Osteocyte (in vitro differentiated cells): Measurements from ENCODE around the gene UBE2L5. TPM values are rescaled to one million over a fixed set of nuclear protein-coding genes. Genes with fewer than 3 reads are reported as not detected.

ENCODE experiments used
- DNase-seq: peaks from one replicate; pipeline ENCODE4 v3.0.0; 2021; ENCODE audit warnings: mixed read lengths; ENCODE audit not compliant: unreplicated experiment; ENCODE audit errors: extremely low spot score
- H3K27ac Mint-ChIP-seq: one replicate; pipeline ENCODE4 v1.8.0; 2021; ENCODE audit warnings: mild to moderate bottlenecking, mixed read lengths; ENCODE audit not compliant: unreplicated experiment
- H3K27me3 Mint-ChIP-seq: one replicate; pipeline ENCODE4 v1.8.0; 2021; ENCODE audit warnings: mixed read lengths; ENCODE audit not compliant: unreplicated experiment
- H3K36me3 Mint-ChIP-seq: one replicate; pipeline ENCODE4 v1.8.0; 2021; ENCODE audit warnings: mixed read lengths; ENCODE audit not compliant: unreplicated experiment
- H3K4me1 Mint-ChIP-seq: one replicate; pipeline ENCODE4 v1.8.0; 2021; ENCODE audit warnings: mixed read lengths; ENCODE audit not compliant: unreplicated experiment
- H3K4me3 Mint-ChIP-seq: one replicate; pipeline ENCODE4 v1.8.0; 2021; ENCODE audit warnings: mild to moderate bottlenecking, moderate library complexity, mixed read lengths; ENCODE audit not compliant: unreplicated experiment
- H3K9me3 Mint-ChIP-seq: one replicate; pipeline ENCODE4 v1.8.0; 2021; ENCODE audit warnings: mixed read lengths; ENCODE audit not compliant: unreplicated experiment
- CTCF ChIP-seq: fragments of 200-600 bp; sonication (generic); IDR thresholded peaks from 2 replicates; pipeline ENCODE4 v1.5.0; 2021; ENCODE audit warnings: antibody characterized with exemption, mild to moderate bottlenecking, moderate library complexity
- total RNA-seq: library from RNA; stranded (reverse); gene quantifications from 2 replicates; pipeline ENCODE4 v1.2.1, GENCODE V29; 2021

UBE2L5 gene
- total RNA-seq, 1 donor from 2014 or later: not detected

DNA sequence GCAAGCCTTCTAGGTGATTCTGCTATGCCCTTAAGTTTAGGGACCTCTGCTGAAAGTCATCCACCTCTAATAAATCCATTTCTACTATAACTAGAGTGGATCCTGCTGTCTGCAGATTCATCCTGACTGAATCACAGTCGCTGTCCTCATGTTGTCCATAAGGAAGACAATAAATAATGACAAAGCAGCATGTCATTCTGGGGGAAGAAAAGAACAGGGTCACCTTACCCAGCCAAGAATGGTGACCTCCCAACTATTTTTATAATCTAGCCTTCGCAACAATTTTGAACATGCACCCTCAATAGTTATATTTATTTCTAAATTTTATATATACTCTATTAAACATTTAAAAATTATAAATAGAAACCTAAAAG is 45.0 kb upstream of the UBE2L5 start:
- TF ChIP-seq CTCF: no peak
- no peak for DNase-seq
- no peaks in the 10 kb centered on the region for H3K9me3 Mint-ChIP-seq
- H3K4me3 Mint-ChIP-seq: no peak overlapping the region
- H3K4me1 Mint-ChIP-seq: no peaks in the 10 kb centered on the region
- no peaks in the 10 kb centered on the region for H3K36me3 Mint-ChIP-seq
- peaks cover 23% of the 10 kb centered on the region for H3K27me3 Mint-ChIP-seq
- H3K27ac Mint-ChIP-seq: no peak overlapping the region

DNA sequence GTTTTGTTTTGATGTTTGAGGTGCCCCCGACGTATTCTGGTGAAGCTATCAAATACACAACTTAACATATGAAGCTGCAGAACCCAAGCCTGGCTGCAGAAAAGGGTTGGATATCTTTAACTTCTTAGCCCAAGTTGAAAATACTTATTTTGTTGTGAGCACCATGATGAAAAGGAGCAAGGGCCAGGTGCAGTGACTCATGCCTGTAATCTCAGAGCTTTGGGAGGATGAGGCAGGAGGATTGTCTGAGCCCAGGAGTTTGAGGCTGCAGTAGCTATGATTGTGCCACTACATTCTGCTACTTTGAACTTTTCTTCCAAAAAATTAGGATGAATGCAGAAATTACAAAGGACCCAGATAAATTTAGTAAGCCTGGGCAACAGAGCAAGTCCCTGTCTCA is 44.1 kb upstream of the UBE2L5 start:
- no peaks in the 10 kb centered on the region for H3K36me3 Mint-ChIP-seq
- no peak for TF ChIP-seq CTCF
- H3K27ac Mint-ChIP-seq: no peak overlapping the region
- no peaks in the 10 kb centered on the region for H3K9me3 Mint-ChIP-seq
- H3K4me3 Mint-ChIP-seq: no peak overlapping the region
- H3K4me1 Mint-ChIP-seq: no peaks in the 10 kb centered on the region
- peaks cover 23% of the 10 kb centered on the region for H3K27me3 Mint-ChIP-seq
- DNase-seq: no peak

DNA sequence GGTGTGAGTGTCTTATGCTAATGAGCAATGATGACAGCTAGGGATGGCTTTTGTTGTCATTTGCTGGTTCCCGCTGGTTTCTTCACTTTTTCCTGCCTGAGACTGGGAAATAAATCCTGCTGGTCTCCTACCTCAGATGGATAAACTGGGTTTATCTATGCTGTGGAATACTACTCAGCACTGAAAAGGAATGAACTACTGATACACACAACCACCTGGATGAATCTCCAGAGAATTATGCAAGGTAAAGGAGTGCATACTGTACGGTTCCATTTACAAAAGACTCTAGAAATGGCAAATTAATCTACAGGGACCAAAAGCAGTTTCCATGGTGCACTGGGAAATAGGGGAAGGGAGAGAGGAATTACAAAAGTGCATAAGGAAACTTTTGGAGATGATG is 41.2 kb upstream of the UBE2L5 start:
- Mint-ChIP-seq H3K4me3 (no peak overlapping the region), H3K9me3 (no peaks in the 10 kb centered on the region), H3K27ac (no peak overlapping the region), H3K36me3 (no peaks in the 10 kb centered on the region), H3K4me1 (no peaks in the 10 kb centered on the region), H3K27me3 (peaks cover 20% of the 10 kb centered on the region)
- no peak for TF ChIP-seq CTCF
- DNase-seq: no peak

DNA sequence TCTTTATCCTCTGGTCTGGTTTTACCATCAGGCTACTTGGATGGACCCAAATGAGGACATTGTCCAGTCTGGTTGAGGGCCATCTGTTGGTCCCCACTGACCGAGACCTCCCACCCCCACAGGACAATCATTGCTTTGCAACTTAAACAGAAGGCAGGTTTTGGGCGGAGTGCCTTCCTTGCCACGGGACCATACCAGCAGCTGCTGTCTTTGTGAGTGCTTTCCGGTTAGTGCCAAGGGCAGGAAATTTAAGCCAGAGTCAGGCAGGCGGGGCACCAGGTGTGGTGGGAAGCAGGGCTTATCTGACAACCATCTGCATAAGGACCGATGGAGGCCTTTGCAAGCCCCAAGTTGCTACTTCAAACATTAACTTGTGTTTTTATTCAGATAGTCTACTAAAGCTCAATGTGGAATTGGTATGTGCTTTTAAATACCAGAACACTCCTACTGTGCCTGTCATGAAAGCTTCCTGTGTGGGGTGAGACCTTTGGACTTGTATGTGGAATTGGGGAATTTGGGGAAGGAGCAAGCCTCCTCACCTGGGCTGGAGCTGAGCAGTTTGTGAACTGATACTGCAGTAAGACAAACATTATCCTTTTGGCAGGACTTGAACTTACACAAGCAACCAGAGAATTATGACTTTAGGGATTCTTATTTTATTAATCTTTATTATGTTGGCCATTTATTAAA is 39.3 kb upstream of the UBE2L5 start:
- no peaks in the 10 kb centered on the region for H3K9me3 Mint-ChIP-seq
- H3K4me3 Mint-ChIP-seq: no peak overlapping the region
- no peak for DNase-seq
- TF ChIP-seq CTCF: no peak
- H3K27ac Mint-ChIP-seq: no peak overlapping the region
- peaks cover 16% of the 10 kb centered on the region for H3K27me3 Mint-ChIP-seq
- H3K36me3 Mint-ChIP-seq: no peaks in the 10 kb centered on the region
- H3K4me1 Mint-ChIP-seq: no peaks in the 10 kb centered on the region

- no peak overlapping the region for H3K27ac Mint-ChIP-seq
- peaks cover 5% of the 10 kb centered on the region for H3K4me1 Mint-ChIP-seq
- H3K36me3 Mint-ChIP-seq: no peaks in the 10 kb centered on the region
- TF ChIP-seq CTCF: no peak
- no peaks in the 10 kb centered on the region for H3K27me3 Mint-ChIP-seq
- no peaks in the 10 kb centered on the region for H3K9me3 Mint-ChIP-seq
- DNase-seq: no peak
- no peak overlapping the region for H3K4me3 Mint-ChIP-seq
Observed at GRCh38 chr13:30388406-30389283, 33.6 kb upstream of the UBE2L5 start.
